DMS79 (cell line): Measurements from ENCODE around the gene OR8I2.
"Not testable (repeated sequence)": the region's sequence is repeated elsewhere in the genome, so short reads cannot be mapped to it uniquely, and the experiment has no call there.

Experiments used
- DNase-seq: peaks from one replicate; lab custom pipeline; 2025; lab: John Stamatoyannopoulos, UW

OR8I2 gene

DNA sequence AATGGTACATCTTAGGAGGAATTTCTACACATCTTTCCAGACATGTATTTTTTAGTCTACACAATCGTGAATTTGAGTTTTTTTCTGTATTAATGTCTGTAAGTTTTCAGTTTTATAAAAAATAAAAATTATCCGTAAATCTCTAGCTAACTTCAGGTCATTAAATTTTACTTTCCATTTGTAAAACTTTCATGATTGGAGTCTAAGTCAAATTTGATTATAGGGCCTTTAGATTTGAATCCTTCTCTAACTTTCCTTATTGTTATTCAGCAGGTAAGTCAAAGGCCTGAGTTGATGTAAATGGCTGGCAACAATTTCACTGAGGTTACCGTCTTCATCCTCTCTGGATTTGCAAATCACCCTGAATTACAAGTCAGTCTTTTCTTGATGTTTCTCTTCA, at the start of gene OR8I2:
Gene OR8I2 (plus strand): TSS at position 301 of the 400 bp plus-strand sequence. CDS start 0 bp downstream, at position 301.
- no peak for DNase-seq

GRCh38 chr11:56045538-56045937, 47.6 kb upstream of the OR8I2 start:
- no peak for DNase-seq

- no peak for DNase-seq
These were observed 44.6 kb upstream of the OR8I2 start for GRCh38 chr11:56048480-56048879.

- DNase-seq, result no peak
These were observed 43.6 kb upstream of the OR8I2 start for GRCh38 chr11:56049487-56049886.

DNA sequence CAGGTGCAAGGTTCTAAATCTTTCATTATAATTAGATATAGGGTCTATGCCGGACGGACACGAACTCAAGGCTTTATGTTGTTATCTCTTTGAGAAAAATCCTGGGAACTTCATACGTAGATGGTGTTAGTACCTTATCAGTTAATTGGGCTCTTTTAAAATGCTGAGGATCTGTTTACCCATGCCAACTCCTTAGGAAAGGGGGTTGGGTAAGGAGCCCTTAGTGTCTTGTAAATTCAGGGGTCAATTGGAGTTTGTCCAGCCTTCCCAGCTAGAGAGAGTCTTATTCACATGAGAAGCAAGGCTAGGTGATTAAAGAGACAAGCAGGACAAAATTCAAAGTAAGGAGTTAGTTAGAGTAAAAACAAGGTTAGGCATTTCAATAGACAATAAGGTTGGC, 36.7 kb upstream of the OR8I2 start:
- not testable (repeated sequence) for DNase-seq

GRCh38 chr11:56057661-56058237, 35.4 kb upstream of the OR8I2 start:
- not testable (repeated sequence) for DNase-seq

- DNase-seq, result not testable (repeated sequence)
These were observed 34.8 kb upstream of the OR8I2 start for GRCh38 chr11:56058260-56058780.

- no peak for DNase-seq
These were observed 26.1 kb upstream of the OR8I2 start for GRCh38 chr11:56066980-56067379.

DNA sequence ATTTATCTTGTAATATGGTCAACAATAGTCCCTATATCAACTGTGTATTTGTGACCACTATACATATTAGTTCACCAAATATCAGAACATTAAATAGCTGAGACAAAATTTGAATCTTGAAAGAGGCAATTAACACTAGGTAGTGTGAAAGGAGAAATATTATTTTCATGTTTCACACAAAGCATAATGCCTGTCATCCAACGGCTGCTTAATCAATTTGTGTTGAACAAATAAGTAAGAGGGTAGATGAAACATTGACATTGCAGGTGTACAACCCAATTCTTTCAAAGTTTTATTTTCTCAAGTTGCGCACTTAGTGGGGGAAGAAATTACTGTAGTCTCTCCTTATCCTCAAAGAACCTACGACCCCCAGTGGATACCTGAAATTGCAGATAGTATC, 3.4 kb upstream of the OR8I2 start:
- no peak for DNase-seq

DNA sequence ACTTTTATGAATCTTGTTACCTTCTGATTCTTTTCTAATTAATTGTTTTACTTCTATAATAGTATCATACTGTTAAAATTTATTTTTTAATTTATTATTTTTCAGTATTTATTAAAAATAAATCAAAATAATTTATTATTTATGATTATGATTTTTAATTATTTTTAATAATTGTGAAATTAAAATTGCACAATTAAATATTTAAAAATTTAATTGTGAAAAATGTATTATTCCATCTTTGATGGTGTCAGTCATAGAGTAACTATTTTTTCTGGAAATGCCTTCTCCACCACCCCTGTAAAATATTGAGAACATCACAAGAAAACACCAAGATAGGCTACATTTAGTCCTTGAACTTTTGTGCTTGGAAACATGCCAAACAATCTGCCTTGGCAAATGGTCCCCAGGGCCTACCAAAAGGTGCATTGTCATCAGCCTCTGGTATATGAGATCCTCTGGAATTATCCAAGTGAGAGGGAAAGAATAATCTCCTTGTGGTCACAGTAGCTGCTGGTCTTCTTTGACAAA, 10.2 kb downstream of the OR8I2 start, which contains the start of gene OR8H2:
Gene OR8H2 (plus strand): TSS at position 478 of the 528 bp plus-strand sequence. CDS start 1,356 bp downstream, outside the sequence.
- DNase-seq, result no peak

DNA sequence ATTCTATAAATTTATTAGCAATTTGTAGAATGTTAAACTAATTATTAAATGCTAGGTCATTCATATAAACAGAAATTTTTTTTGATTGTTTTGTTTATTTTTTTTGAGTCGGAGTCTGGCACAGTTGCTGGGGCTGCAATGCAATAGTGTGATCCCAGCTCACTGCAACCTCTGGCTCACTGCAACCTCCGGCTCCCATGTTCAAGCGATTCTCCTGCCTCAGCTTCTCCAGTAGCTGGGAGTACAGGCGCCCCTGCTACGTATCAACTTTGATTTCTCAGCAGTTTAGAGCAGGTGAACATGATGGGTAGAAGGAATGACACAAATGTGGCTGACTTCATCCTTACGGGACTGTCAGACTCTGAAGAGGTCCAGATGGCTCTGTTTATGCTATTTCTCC, 29.0 kb downstream of the OR8I2 start, which contains the start of gene OR8H3:
Gene OR8H3 (plus strand): TSS at position 301 of the 400 bp plus-strand sequence. CDS start 0 bp downstream, at position 301.
- DNase-seq, result no peak

DNA sequence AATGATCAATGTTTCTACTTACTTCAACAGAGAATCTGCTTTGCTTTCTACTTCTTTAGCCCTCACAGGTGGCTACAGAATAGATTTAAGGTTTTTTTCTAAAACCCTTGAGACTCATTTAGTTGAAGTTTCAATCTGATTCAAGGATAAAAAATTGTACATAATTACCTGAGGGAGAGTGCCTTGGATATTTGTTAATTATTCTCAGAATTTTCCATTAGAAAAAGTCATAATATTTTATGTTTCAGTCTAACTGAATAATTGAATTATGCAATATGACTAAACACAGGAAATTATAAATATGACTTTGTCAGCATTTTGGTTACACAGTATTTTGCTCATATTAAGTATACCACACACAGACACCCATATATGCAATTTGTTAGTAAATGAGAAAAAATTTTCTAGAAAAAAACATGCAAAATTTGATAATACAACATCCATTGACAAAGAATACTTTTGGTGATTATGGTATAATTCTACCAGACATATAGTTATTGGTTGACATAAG, 47.1 kb downstream of the OR8I2 start, which contains the start of gene OR8J3:
Gene OR8J3 (minus strand): TSS at position 51 of the 511 bp plus-strand sequence. CDS start 2,483 bp downstream, outside the sequence.
- DNase-seq, result no peak

- not testable (repeated sequence) for DNase-seq
These were observed 50.6 kb downstream of the OR8I2 start for GRCh38 chr11:56143681-56144080.
